Endodermal cell (in vitro differentiated cells): ENCODE measurements around the gene TAF10. TPM values are rescaled to one million over a fixed set of nuclear protein-coding genes. Genes with fewer than 3 reads are reported as not detected.

Experiments
- DNase-seq: peaks from one replicate; pipeline ENCODE4 v3.0.0-alpha.2; 2017
- H3K27ac ChIP-seq: 2 replicates; pipeline ENCODE4 v1.5.1; 2013; ENCODE audit warnings: mild to moderate bottlenecking, low read depth, low read length, moderate library complexity
- H3K27me3 ChIP-seq: 2 replicates; pipeline ENCODE4 v1.6.1; 2013; ENCODE audit warnings: mild to moderate bottlenecking, low read length, moderate library complexity; ENCODE audit not compliant: insufficient read depth, control insufficient read depth, poor library complexity, severe bottlenecking
- H3K36me3 ChIP-seq: 2 replicates; pipeline ENCODE4 v1.7.0; 2013; ENCODE audit warnings: mild to moderate bottlenecking, low read length, moderate library complexity; ENCODE audit not compliant: control insufficient read depth, insufficient read depth
- H3K4me1 ChIP-seq: one replicate; pipeline ENCODE4 v1.7.0; 2013; ENCODE audit warnings: low read length; ENCODE audit not compliant: control insufficient read depth, insufficient read depth
- H3K4me3 ChIP-seq: 2 replicates; pipeline ENCODE4 v1.5.1; 2013; ENCODE audit warnings: mild to moderate bottlenecking, low read length, moderate library complexity
- H3K9ac ChIP-seq: 2 replicates; pipeline ENCODE4 v1.6.1; 2013; ENCODE audit warnings: mild to moderate bottlenecking, low read length, moderate library complexity; ENCODE audit not compliant: poor library complexity, severe bottlenecking; ENCODE audit errors: extremely low read depth
- H3K9me3 ChIP-seq: 2 replicates; pipeline ENCODE4 v1.6.1; 2013; ENCODE audit warnings: mild to moderate bottlenecking, low read length, moderate library complexity; ENCODE audit not compliant: control insufficient read depth
- H3K27ac Mint-ChIP-seq: 2 replicates; pipeline ENCODE4 v1.8.0; 2020; ENCODE audit warnings: mixed read lengths
- H3K27me3 Mint-ChIP-seq: 2 replicates; pipeline ENCODE4 v1.8.0; 2021; ENCODE audit warnings: mild to moderate bottlenecking, mixed read lengths; ENCODE audit not compliant: insufficient read depth
- H3K36me3 Mint-ChIP-seq: 2 replicates; pipeline ENCODE4 v1.8.0; 2020; ENCODE audit warnings: low read depth, mixed read lengths
- H3K4me1 Mint-ChIP-seq: 2 replicates; pipeline ENCODE4 v1.8.0; 2020; ENCODE audit warnings: mixed read lengths
- H3K4me3 Mint-ChIP-seq: 2 replicates; pipeline ENCODE4 v1.8.0; 2020; ENCODE audit warnings: mild to moderate bottlenecking, moderate library complexity, mixed read lengths
- H3K9me3 Mint-ChIP-seq: 2 replicates; pipeline ENCODE4 v1.8.0; 2020; ENCODE audit warnings: mild to moderate bottlenecking, mixed read lengths
- WGBS, 2 experiments: methylation state at CpG; one replicate each; pipeline versions ENCODE4 v1.1.5 to v1.1.7; 2013; ENCODE audit warnings: missing lambda C conversion rate in 2 of 2, mixed read lengths in 1 of 2; ENCODE audit not compliant: insufficient coverage in 1 of 2, insufficient read length in 1 of 2; 5-methylcytosine and 5-hydroxymethylcytosine counted together
- total RNA-seq, 2 donors: library from RNA; stranded (reverse); fragmentation: NEBNext Ultra II Directional in 1 of 2; extraction: Animal tissue kit (Norgen Biotek cat#: 25700) in 1 of 2; gene quantifications; 2 replicates in 1 of 2; 3 replicates in 1 of 2; pipeline ENCODE4 v1.2.1, GENCODE V29; 2021
- TF ChIP-seq, protein P1 (sequence below): fragments of 200-600 bp; sonication (generic); conservative IDR thresholded peaks from 2 replicates; pipeline ENCODE4 v1.5.0; 2021; ENCODE audit warnings: antibody characterized with exemption, mild to moderate bottlenecking

TAF10 gene
- total RNA-seq, 2 donors from 2014 or later: 168 to 202 TPM

DNA sequence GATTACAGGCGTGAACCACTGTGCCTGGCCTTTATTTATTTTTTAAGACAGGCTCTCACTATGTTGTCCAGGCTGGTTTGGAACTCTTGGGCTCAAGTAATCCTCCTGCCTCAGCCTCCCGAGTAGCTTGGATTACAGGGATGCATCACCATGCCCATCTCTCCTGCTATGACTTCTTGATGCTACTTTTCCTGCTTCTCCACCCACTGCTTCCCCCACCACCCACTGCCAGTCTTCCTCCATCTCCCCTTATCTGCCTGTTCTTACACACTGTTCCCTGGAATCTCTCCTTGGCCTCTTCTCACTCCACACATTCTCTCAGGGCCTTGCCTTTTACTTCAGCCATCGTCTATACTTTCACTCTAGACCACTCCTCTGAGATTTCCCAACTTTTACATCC is 24.5 kb upstream of the TAF10 start:
- Mint-ChIP-seq H3K4me3 (no peak overlapping the region), H3K9me3 (no peaks in the 10 kb centered on the region), H3K27me3 (peaks cover 9% of the 10 kb centered on the region), H3K27ac (no peak overlapping the region), H3K4me1 (no peaks in the 10 kb centered on the region), H3K36me3 (peaks cover 14% of the 10 kb centered on the region)
- Histone ChIP-seq H3K9ac (no peak overlapping the region), H3K27me3 (peaks cover 6% of the 10 kb centered on the region), H3K36me3 (peaks cover 39% of the 10 kb centered on the region), H3K9me3 (no peaks in the 10 kb centered on the region), H3K27ac (no peak overlapping the region), H3K4me3 (no peak overlapping the region), H3K4me1 (no peaks in the 10 kb centered on the region)
- TF ChIP-seq, protein P1, sequence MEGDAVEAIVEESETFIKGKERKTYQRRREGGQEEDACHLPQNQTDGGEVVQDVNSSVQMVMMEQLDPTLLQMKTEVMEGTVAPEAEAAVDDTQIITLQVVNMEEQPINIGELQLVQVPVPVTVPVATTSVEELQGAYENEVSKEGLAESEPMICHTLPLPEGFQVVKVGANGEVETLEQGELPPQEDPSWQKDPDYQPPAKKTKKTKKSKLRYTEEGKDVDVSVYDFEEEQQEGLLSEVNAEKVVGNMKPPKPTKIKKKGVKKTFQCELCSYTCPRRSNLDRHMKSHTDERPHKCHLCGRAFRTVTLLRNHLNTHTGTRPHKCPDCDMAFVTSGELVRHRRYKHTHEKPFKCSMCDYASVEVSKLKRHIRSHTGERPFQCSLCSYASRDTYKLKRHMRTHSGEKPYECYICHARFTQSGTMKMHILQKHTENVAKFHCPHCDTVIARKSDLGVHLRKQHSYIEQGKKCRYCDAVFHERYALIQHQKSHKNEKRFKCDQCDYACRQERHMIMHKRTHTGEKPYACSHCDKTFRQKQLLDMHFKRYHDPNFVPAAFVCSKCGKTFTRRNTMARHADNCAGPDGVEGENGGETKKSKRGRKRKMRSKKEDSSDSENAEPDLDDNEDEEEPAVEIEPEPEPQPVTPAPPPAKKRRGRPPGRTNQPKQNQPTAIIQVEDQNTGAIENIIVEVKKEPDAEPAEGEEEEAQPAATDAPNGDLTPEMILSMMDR: no peak
- 88 to 93% methylated on average over 3 of the region's 3 CpGs for WGBS, 2 experiments
- no peak for DNase-seq

DNA sequence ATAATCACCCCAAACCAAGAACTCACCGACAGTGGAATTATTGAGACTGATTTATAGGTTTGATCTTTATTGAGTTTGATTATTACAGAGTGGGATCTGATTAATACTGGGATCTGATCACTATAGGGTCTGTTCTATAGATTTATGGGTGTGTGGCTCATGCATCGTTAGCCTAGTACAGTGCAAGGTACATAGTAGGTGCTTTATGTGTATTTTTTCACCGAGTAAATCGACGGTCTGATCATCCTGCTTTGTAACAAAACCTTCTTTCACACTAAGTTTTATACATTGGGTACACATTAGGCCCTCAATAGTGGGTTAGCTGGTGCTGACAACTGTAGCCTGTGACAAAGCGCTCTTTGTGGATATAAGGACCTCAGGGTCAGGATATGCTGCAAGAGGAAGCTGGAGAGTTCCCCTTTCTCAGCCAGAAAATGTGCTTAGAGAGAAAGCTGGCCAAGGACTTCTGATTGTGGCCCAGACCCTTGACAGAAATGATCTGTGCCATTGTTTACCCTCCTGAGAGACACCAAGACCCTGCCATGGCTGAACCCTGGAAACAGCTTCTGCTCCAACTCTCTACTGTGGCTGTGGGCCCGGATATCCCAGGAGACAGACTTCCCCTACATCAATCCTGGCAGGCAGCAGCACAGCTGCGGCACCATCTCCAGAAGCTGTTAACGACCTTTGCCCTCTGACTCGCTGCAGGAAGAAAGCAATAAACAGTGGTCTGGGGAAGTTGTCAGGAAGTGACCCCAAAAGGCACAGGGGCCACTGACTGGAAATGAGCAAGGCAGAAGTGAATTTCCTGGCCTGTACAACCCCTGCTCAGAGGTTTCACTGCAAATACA is 23.3 kb upstream of the TAF10 start:
- H3K4me3 Mint-ChIP-seq: no peak overlapping the region
- peaks cover 18% of the 10 kb centered on the region for H3K27me3 ChIP-seq
- peak overlapping the region; percentile 23 for H3K27ac Mint-ChIP-seq
- WGBS, 2 experiments: 68 to 83% methylated on average over 5 to 10 of the region's 10 CpGs
- no peaks in the 10 kb centered on the region for H3K9me3 ChIP-seq
- H3K4me1 Mint-ChIP-seq: peaks cover 2% of the 10 kb centered on the region
- no peak for DNase-seq
- H3K4me1 ChIP-seq: no peaks in the 10 kb centered on the region
- H3K27me3 Mint-ChIP-seq: peaks cover 20% of the 10 kb centered on the region
- TF ChIP-seq, protein P1: no peak
- H3K27ac ChIP-seq: peak overlapping the region; percentile 58
- no peak overlapping the region for H3K9ac ChIP-seq
- no peaks in the 10 kb centered on the region for H3K9me3 Mint-ChIP-seq
- H3K36me3 Mint-ChIP-seq: peaks cover 18% of the 10 kb centered on the region
- H3K36me3 ChIP-seq: peaks cover 47% of the 10 kb centered on the region
- H3K4me3 ChIP-seq: no peak overlapping the region

DNA sequence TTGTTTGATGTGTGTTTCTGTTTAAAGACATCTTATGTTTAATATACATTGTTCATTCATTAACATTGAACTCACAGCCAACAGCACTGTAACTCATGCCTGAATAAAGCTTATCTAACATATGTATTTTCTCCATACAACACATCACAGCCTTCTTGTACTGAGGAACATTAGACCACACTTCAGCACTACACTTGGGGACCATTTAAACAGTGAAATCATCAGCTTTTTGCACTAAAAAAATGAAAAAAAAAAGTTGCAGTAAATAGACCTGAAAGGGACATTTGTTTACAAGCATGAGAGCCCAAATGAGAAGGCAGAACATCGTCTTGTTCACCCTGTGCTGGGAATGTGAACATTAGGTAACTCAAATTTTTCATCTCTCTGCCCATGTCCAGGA is 22.5 kb upstream of the TAF10 start:
- TF ChIP-seq, protein P1: no peak
- H3K27ac ChIP-seq: no peak overlapping the region
- H3K9ac ChIP-seq: no peak overlapping the region
- no peak for DNase-seq
- Mint-ChIP-seq H3K27me3 (peaks cover 26% of the 10 kb centered on the region), H3K9me3 (no peaks in the 10 kb centered on the region), H3K36me3 (peaks cover 20% of the 10 kb centered on the region), H3K4me3 (no peak overlapping the region), H3K27ac (no peak overlapping the region), H3K4me1 (peaks cover 2% of the 10 kb centered on the region)
- no peak overlapping the region for H3K4me3 ChIP-seq
- H3K36me3 ChIP-seq: peaks cover 45% of the 10 kb centered on the region
- no peaks in the 10 kb centered on the region for H3K4me1 ChIP-seq
- H3K27me3 ChIP-seq: peaks cover 25% of the 10 kb centered on the region
- 89% methylated on average over 1 of the region's 1 CpG; no CpG with 5 or more reads in 1 of the 2 experiments for WGBS, 2 experiments
- no peaks in the 10 kb centered on the region for H3K9me3 ChIP-seq
